GM12874 (cell line): Measurements from ENCODE around the gene CSPG4.

ENCODE experiments used
- CTCF ChIP-seq: IDR thresholded peaks from 2 replicates; pipeline ENCODE4 v1.5.1; 2011; ENCODE audit warnings: low read depth, mild to moderate bottlenecking, control low read depth, low read length, moderate library complexity; ENCODE audit not compliant: insufficient read depth

The CSPG4 gene

GRCh38 chr15:75712668-75713337 is at the start of gene CSPG4:
Gene CSPG4 (minus strand): TSS chr15:75712848. CDS start chr15:75712755, 93 bp downstream.
- no peak for TF ChIP-seq CTCF

GRCh38 chr15:75761446-75762356 is 49.1 kb upstream of the CSPG4 start:
- no peak for TF ChIP-seq CTCF

- no peak for TF ChIP-seq CTCF
Measured at GRCh38 chr15:75760704-75761435, 48.2 kb upstream of the CSPG4 start.

GRCh38 chr15:75759416-75760130 is 46.9 kb upstream of the CSPG4 start:
- no peak for TF ChIP-seq CTCF

GRCh38 chr15:75758071-75758872 is 45.6 kb upstream of the CSPG4 start:
- TF ChIP-seq CTCF = peak; percentile 12; the same call in 1 of the 2 replicates

- TF ChIP-seq CTCF = no peak
Measured at GRCh38 chr15:75753145-75753544, 40.5 kb upstream of the CSPG4 start.
